Skeletal muscle cell (primary cell): ENCODE data around the gene BCL10.

Source experiments
- DNase-seq: peaks from one replicate; pipeline ENCODE4 v3.0.0-alpha.2; 2010; ENCODE audit warnings: low read depth
- H3K4me3 ChIP-seq: 2 replicates; pipeline ENCODE4 v1.5.1; 2011; ENCODE audit warnings: low read depth, mild to moderate bottlenecking, control low read depth, low read length, moderate library complexity

The BCL10 gene

GRCh38 chr1:85276215-85276977 lies at the start of gene BCL10:
Gene BCL10 (minus strand): TSS chr1:85276632. CDS start chr1:85276352, 280 bp downstream.
- DNase-seq, result peak; percentile 96
- H3K4me3 ChIP-seq, result peak within 1 kb of the TSS; percentile 74

GRCh38 chr1:85325920-85326319 lies 49.5 kb upstream of the BCL10 start:
- no peak for DNase-seq

GRCh38 chr1:85323770-85324169 lies 47.3 kb upstream of the BCL10 start:
- DNase-seq, result no peak
- H3K4me3 ChIP-seq, result no peak overlapping the region

More at GRCh38 chr1:85325920-85326319, 49.5 kb upstream of the BCL10 start:
- H3K4me3 ChIP-seq, result no peak overlapping the region

- no peak overlapping the region for H3K4me3 ChIP-seq
- no peak for DNase-seq
Observed at GRCh38 chr1:85322655-85323054, 46.2 kb upstream of the BCL10 start.

- peak; percentile 53 for DNase-seq
- no peak overlapping the region for H3K4me3 ChIP-seq
Observed at GRCh38 chr1:85321237-85321964, 45.0 kb upstream of the BCL10 start.

GRCh38 chr1:85320371-85321131 lies 44.1 kb upstream of the BCL10 start:
- H3K4me3 ChIP-seq, result no peak overlapping the region
- DNase-seq, result no peak

GRCh38 chr1:85319931-85320330 lies 43.5 kb upstream of the BCL10 start:
- no peak overlapping the region for H3K4me3 ChIP-seq
- no peak for DNase-seq

GRCh38 chr1:85319491-85319890 lies 43.1 kb upstream of the BCL10 start:
- H3K4me3 ChIP-seq, result no peak overlapping the region
- no peak for DNase-seq

- H3K4me3 ChIP-seq, result no peak overlapping the region
- DNase-seq, result no peak
Observed at GRCh38 chr1:85318217-85318616, 41.8 kb upstream of the BCL10 start.

- H3K4me3 ChIP-seq, result no peak overlapping the region
- no peak for DNase-seq
Observed at GRCh38 chr1:85317560-85317959, 41.1 kb upstream of the BCL10 start.

GRCh38 chr1:85316321-85316720 lies 39.9 kb upstream of the BCL10 start:
- no peak for DNase-seq
- no peak overlapping the region for H3K4me3 ChIP-seq

GRCh38 chr1:85315789-85316188 lies 39.4 kb upstream of the BCL10 start:
- DNase-seq, result no peak
- no peak overlapping the region for H3K4me3 ChIP-seq

- H3K4me3 ChIP-seq, result no peak overlapping the region
Observed at GRCh38 chr1:85314726-85315125, 38.3 kb upstream of the BCL10 start.

GRCh38 chr1:85313888-85314696 lies 37.7 kb upstream of the BCL10 start:
- no peak overlapping the region for H3K4me3 ChIP-seq
- DNase-seq, result peak; percentile 74

More at GRCh38 chr1:85314726-85315125, 38.3 kb upstream of the BCL10 start:
- no peak for DNase-seq

- H3K4me3 ChIP-seq, result no peak overlapping the region
- no peak for DNase-seq
Observed at GRCh38 chr1:85311818-85312217, 35.4 kb upstream of the BCL10 start.

GRCh38 chr1:85308833-85309350 lies 32.5 kb upstream of the BCL10 start:
- no peak overlapping the region for H3K4me3 ChIP-seq
- DNase-seq, result no peak

- H3K4me3 ChIP-seq, result no peak overlapping the region
- DNase-seq, result no peak
Observed at GRCh38 chr1:85307987-85308832, 31.8 kb upstream of the BCL10 start.

GRCh38 chr1:85306236-85306635 lies 29.8 kb upstream of the BCL10 start:
- no peak overlapping the region for H3K4me3 ChIP-seq
- DNase-seq, result no peak
